Endothelial cell of umbilical vein (primary cell): ENCODE results near the gene CENPF. TPM values are rescaled to one million over a fixed set of nuclear protein-coding genes. Genes with fewer than 3 reads are reported as not detected.

Experiments used
- BruUV-seq: library from RNA; stranded (reverse); fragments of 400-500 nt; replicated peaks from 2 replicates; lab custom pipeline; 2021; lab: Mats Ljungman, UMichigan
- CTCF ChIA-PET: fragments of 300-600, 350-600 bp; sonication (Branson Sonifier 250); formaldehyde crosslinking; loops from one replicate; lab custom pipeline; 2021; ENCODE audit warnings: antibody characterized with exemption, inconsistent platforms; lab: Charles Lee
- POLR2A ChIA-PET: fragments of 300-600, 350-600 bp; sonication (Branson Sonifier 250); formaldehyde crosslinking; loops from one replicate; lab custom pipeline; 2021; ENCODE audit warnings: antibody characterized with exemption, inconsistent platforms; lab: Charles Lee
- DNase-seq: peaks from one replicate; pipeline ENCODE4 v3.0.0-alpha.2; 2011; ENCODE audit warnings: low read depth, low spot score
- FAIRE-seq: peaks from 2 replicates; lab custom pipeline; 2011; peaks lifted over from hg19 to GRCh38; lab: Jason Lieb, UNC
- H2AFZ ChIP-seq: 2 replicates; pipeline ENCODE4 v1.6.0; 2012; ENCODE audit warnings: low read depth, low read length, control low read depth, inconsistent platforms
- H3K27ac ChIP-seq: 2 replicates; pipeline ENCODE4 v1.5.1; 2011; ENCODE audit warnings: low read depth, mild to moderate bottlenecking, control low read depth, low read length, moderate library complexity; ENCODE audit not compliant: insufficient read depth
- H3K27me3 ChIP-seq, 2 experiments: 2 replicates each; pipeline versions ENCODE4 v1.6.0 to v1.6.1; 2011; ENCODE audit warnings: low read length in 2 of 2, mixed read lengths in 1 of 2; ENCODE audit not compliant: control insufficient read depth in 2 of 2, insufficient read depth in 2 of 2
- H3K36me3 ChIP-seq, 2 experiments: 2 replicates in 1 of 2; 3 replicates in 1 of 2; pipeline ENCODE4 v1.5.1; 2011; ENCODE audit warnings: low read length in 2 of 2, mild to moderate bottlenecking in 1 of 2, moderate library complexity in 1 of 2; ENCODE audit not compliant: control insufficient read depth in 2 of 2, insufficient read depth in 2 of 2; ENCODE audit errors: extremely low read depth in 1 of 2
- H3K4me1 ChIP-seq: 3 replicates; pipeline ENCODE4 v1.5.1; 2011; ENCODE audit warnings: mild to moderate bottlenecking, low read length; ENCODE audit not compliant: control insufficient read depth, insufficient read depth; ENCODE audit errors: extremely low read depth
- H3K4me2 ChIP-seq: 2 replicates; pipeline ENCODE4 v1.6.1; 2011; ENCODE audit warnings: low read length, control low read depth, mixed read lengths; ENCODE audit not compliant: insufficient read depth
- H3K4me3 ChIP-seq, 3 experiments: fragments of 200-600 bp in 1 of 3; sonication (generic), shearing (Covaris generic) in 1 of 3; replicated peaks in 1 of 3; 2 replicates each; pipeline ENCODE4 v1.5.1; 2011 to 2016; ENCODE audit warnings: control low read depth in 3 of 3, low read length in 3 of 3, mild to moderate bottlenecking in 2 of 3, inconsistent platforms in 1 of 3, low read depth in 1 of 3, moderate library complexity in 1 of 3; ENCODE audit not compliant: insufficient read depth in 1 of 3
- H3K79me2 ChIP-seq: 2 replicates; pipeline ENCODE4 v1.6.0; 2012; ENCODE audit warnings: low read length, inconsistent platforms; ENCODE audit not compliant: control insufficient read depth, insufficient read depth
- H3K9ac ChIP-seq: replicated peaks from 2 replicates; pipeline ENCODE3; 2011; ENCODE audit warnings: low read length, control low read depth; ENCODE audit not compliant: insufficient read depth; ENCODE audit errors: extremely low read depth
- H3K9me1 ChIP-seq: replicated peaks from 3 replicates; pipeline ENCODE4 v1.6.0; 2011; ENCODE audit warnings: mild to moderate bottlenecking, low read length; ENCODE audit not compliant: control insufficient read depth, insufficient read depth; ENCODE audit errors: extremely low read depth
- H3K9me3 ChIP-seq: replicated peaks from 2 replicates; pipeline ENCODE4 v1.5.1; 2012; ENCODE audit warnings: low read length, inconsistent platforms; ENCODE audit not compliant: control insufficient read depth, insufficient read depth
- H4K20me1 ChIP-seq: replicated peaks from 2 replicates; pipeline ENCODE3; 2011; ENCODE audit warnings: mild to moderate bottlenecking, low read length; ENCODE audit not compliant: control insufficient read depth, insufficient read depth; ENCODE audit errors: extremely low read depth
- CTCF ChIP-seq, 2 donors: IDR thresholded peaks; 1 replicate in 1 of 2; 2 replicates in 1 of 2; pipeline ENCODE4 v1.5.1; 2011; ENCODE audit warnings: low read length in 2 of 2, mild to moderate bottlenecking in 2 of 2, moderate library complexity in 2 of 2, control low read depth in 1 of 2, inconsistent platforms in 1 of 2, low read depth in 1 of 2; ENCODE audit not compliant: insufficient read depth in 1 of 2; ENCODE audit errors: extremely low read depth in 1 of 2
- EZH2 ChIP-seq: IDR thresholded peaks from 2 replicates; pipeline ENCODE4 v1.6.1; 2012; ENCODE audit warnings: borderline replicate concordance, low read depth, mild to moderate bottlenecking, moderate library complexity, low read length, inconsistent platforms; ENCODE audit not compliant: severe bottlenecking
- FOS ChIP-seq: IDR thresholded peaks from 2 replicates; pipeline ENCODE4 v1.6.1; 2011; ENCODE audit warnings: mild to moderate bottlenecking, low read length, moderate library complexity, borderline replicate concordance; ENCODE audit not compliant: insufficient read depth
- GATA2 ChIP-seq: IDR thresholded peaks from 2 replicates; pipeline ENCODE4 v1.7.0; 2011; ENCODE audit warnings: low read depth, mild to moderate bottlenecking, moderate library complexity, mixed read lengths, low read length; ENCODE audit not compliant: insufficient read length, insufficient read depth
- JUN ChIP-seq: IDR thresholded peaks from 2 replicates; pipeline ENCODE4 v1.6.1; 2011; ENCODE audit warnings: borderline replicate concordance, low read depth; ENCODE audit not compliant: insufficient read length, insufficient read depth
- MAX ChIP-seq: IDR thresholded peaks from 2 replicates; pipeline ENCODE4 v1.6.1; 2011; ENCODE audit not compliant: insufficient read depth, insufficient read length
- MYC ChIP-seq: IDR thresholded peaks from one replicate; pipeline ENCODE4 v1.6.1; 2011; ENCODE audit warnings: mild to moderate bottlenecking, low read depth, low read length
- POLR2A ChIP-seq: IDR thresholded peaks from 2 replicates; pipeline ENCODE4 v1.6.1; 2012; ENCODE audit warnings: low read depth, mild to moderate bottlenecking, control low read depth, low read length
- POLR2AphosphoS5 ChIP-seq: IDR thresholded peaks from 2 replicates; pipeline ENCODE4 v1.6.1; 2012; ENCODE audit warnings: low read depth, mild to moderate bottlenecking, control low read depth, low read length, moderate library complexity; ENCODE audit not compliant: insufficient read depth
- dilution Hi-C: fragments of 300-500 bp; cut with MboI; formaldehyde crosslinking; loops from one replicate; pipeline ENCODE4 v1.15.0; 2019; ENCODE audit warnings: low sequenced_read_pairs; ENCODE audit not compliant: extremely low pct_ligation_motif_present
- intact Hi-C: fragments of 100-400 bp; cut with micrococcal nuclease; formaldehyde crosslinking; loops from one replicate; pipeline ENCODE4 v1.10.0; 2022
- polyA plus RNA-seq, 4 experiments: library from polyadenylated mRNA; depleted of rRNA in 3 of 4; stranded (reverse) in 3 of 4; unstranded in 1 of 4; fragments of >200 nt; gene quantifications; 2 replicates each; pipeline versions ENCODE4 v1.2.1 to v1.2.3, GENCODE V29; 2011 to 2012; ENCODE audit warnings: missing spikeins in 1 of 4
- total RNA-seq: library from RNA; stranded (reverse); gene quantifications from 2 replicates; pipeline ENCODE4 v1.2.3, GENCODE V29; 2021

The CENPF gene
- total and polyA plus RNA-seq, 2 donors (not counting 3 experiments of a cell fraction or from before 2014, with no cell fraction given), result 6.4 to 66.2 TPM

GRCh38 chr1:214660190-214660589 lies 57.2 kb downstream of the CENPF start:
- Histone ChIP-seq H3K4me2 (no peak overlapping the region), H3K4me3 (no peak overlapping the region), H3K9me3 (no peaks in the 10 kb centered on the region), H3K27me3 (no peaks in the 10 kb centered on the region), H3K79me2 (peaks cover 5% of the 10 kb centered on the region), H3K36me3 (peaks cover 0 to 30% of the 10 kb centered on the region in 2 experiments), H3K4me1 (no peaks in the 10 kb centered on the region), H4K20me1 (no peaks in the 10 kb centered on the region), H3K9ac (no peak overlapping the region), H3K9me1 (no peaks in the 10 kb centered on the region), H3K27ac (no peak overlapping the region), H2AFZ (no peak overlapping the region)
- POLR2A ChIA-PET, result no interaction called here
- dilution Hi-C loops, result no loop called here
- no peak for DNase-seq
- intact Hi-C loops, result no loop called here
- no TSS peak for BruUV-seq
- no peak for FAIRE-seq
- TF ChIP-seq MYC (no peak), MAX (no peak), GATA2 (no peak), EZH2 (no peak), POLR2AphosphoS5 (no peak), CTCF (IDR thresholded peaks at IDR 0.05; ENCODE audit: extremely low read depth in 1 of 2, insufficient read depth in 1 of 2, low read depth in 1 of 2, low read length in 2 of 2) (no peak), FOS (no peak), POLR2A (no peak), JUN (no peak)
- CTCF ChIA-PET, result interaction anchor here (1.1 to 4.3 kb wide), 8 partner anchors 9 to 867 kb away, joined by 3 to 49 read pairs (median 12); no protein-coding TSS in a partner anchor
